ENCODE results near the gene CAPN7.

CAPN7 gene

DNA sequence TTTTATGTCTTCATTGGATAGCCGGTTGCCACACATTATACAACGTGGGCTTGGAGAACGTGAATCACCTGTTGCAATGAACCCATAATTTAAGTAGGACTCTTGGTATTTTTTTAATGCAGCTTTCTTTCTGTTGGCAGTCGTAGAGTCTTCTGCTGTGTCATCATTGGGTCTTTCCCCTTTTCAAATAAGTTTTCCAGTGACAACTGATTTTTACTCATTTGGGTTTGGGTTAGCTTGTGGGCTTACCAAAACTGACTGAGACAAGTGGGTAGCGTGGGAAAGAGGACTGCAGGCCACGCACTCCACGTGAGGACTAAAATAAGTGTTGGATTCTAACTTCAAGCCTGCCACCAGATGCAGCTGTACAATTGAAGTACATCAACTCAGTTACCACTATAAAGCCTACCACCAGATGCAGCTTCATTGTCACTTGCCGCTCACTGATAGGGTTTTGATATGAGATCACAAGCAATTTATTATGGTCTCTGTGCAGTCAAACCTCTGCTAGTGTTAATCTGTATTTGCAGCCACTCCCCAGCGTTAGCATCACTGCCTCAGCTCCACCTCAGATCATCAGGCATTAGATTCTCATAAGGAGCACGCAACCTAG, 6.4 kb upstream of the CAPN7 start:
- no peak for DNase-seq (ENCODE audit: low read depth in 2 of 2)

GRCh38 chr3:15204005-15204404, 2.0 kb upstream of the CAPN7 start:
- no peak for DNase-seq (ENCODE audit: low read depth in 2 of 2)

DNA sequence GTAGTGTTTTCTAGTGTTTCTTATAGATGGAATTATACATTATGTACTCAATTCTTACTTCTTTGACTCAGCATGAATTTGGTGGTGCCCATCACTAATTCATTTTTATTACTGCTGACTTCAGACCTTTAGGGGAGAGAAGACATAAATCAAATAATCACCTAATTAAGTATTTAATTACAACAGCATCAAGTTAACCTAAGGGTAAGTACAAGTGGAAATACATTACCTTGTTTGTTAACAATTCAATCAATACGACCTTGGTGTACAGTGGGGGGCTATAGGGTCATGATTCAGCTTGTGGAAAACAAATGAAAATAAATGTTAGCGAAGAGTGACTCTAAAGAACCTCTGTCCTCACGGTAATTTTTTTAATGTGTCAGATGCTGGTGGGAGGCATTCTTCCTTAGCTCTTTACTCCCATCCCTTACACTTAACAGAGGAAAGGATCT, 538 bp upstream of the CAPN7 start:
- DNase-seq (ENCODE audit: low read depth in 2 of 2), result no peak

DNA sequence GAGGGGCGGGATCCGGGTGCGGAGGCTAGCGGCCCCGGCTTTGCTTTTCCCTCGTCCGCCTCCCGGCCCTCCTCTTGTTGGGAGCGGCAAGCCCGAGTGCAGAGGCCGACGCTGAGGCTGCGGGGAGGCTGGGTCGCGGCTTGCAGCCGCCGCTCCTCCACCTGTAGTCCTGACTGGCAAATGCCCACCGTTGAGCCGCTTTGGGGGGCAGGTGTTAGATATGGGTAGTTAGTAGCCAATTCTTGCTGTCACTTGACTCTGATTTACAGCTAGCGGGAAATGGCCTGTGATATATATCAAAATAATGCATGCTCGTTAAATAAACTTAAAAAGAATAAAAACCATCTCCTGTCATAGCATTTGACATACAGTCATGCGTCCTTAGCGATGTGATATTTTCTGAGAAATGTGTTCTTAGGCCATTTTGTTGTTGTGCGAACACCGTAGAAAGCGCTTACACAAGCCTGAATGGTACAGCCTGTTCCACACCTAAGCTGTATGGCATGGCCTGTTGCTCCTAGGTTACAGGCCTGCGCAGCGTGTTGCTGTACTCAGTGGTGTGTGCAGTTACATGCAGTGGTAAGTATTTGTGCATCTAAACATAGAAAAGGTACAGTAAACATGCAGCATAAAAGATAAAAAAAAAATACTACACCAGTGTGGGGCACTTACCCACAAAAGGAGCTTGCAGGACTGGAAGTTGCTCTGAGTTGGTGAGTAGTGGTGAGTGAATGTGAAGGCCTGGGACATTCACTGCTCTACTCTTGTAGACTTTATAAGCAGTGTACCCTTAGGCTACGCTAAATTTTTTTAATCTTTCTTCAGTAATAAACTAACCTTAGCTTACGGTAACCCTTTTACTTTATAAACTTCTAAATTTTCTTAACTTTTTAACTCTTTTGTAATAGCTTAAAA, 873 bp downstream of the CAPN7 start:
- no peak for DNase-seq (ENCODE audit: low read depth in 2 of 2)

- no peak for DNase-seq (ENCODE audit: low read depth in 2 of 2)
Observed at GRCh38 chr3:15207836-15208504, 1.9 kb downstream of the CAPN7 start.

DNA sequence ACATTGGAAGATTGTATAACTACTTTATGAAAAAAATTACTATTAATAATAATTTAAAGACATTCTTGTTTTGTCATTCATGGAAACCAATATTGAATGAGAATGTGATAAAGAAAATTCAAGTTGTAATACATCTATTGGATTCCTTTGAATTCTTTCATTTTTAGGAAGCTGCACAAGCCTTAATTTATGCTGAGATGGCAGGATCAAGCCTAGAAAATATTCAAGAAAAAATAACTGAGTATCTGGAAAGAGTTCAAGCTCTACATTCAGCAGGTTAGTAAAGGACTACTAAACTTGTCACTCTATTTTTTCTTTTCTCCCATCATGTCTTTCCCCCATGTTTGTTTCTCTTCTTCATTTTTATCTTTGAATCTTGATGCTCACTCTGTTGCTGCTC, 5.9 kb downstream of the CAPN7 start:
- no peak for DNase-seq (ENCODE audit: low read depth in 2 of 2)

DNA sequence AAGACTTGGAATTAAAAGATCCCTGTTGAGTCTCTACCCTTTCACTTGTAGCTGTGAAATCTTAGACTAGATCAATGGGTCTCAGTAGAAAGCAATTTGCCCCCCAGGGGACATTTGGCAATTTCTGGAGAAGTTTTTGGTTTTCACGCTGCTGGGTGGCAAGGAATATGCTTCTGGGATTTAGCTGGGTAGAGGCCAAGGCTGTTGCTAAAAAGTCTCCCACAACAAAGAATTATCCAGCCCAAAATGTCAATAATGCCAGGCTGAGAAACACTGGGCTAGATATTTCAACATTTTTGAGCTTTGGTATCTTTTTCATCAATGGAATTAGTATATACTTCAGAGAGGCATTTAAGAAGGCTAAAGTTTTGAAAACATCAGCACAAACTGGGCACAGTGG, 8.7 kb downstream of the CAPN7 start:
- DNase-seq (ENCODE audit: low read depth in 2 of 2), result no peak

DNA sequence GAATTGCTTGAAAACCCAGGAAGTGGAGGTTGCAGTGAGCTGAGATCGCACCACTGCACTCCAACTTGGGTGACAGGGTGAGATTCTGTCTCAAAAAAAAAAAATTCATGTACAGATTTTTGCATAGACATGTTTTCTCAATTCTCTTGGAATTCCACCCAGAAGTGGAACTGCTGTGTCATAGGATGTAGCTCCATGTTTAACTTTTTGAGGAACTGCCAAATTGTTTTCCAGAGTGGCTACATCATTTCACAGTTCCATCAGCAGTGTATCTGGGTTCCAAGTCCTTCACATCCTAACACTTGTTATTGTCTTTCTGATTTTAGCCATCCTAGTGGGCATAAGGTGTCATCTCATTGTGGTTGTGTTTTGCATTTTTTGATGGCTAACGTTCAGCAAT, 9.9 kb downstream of the CAPN7 start:
- no peak for DNase-seq (ENCODE audit: low read depth in 2 of 2)

- no peak for DNase-seq (ENCODE audit: low read depth in 2 of 2)
Observed at GRCh38 chr3:15216501-15216900, 10.5 kb downstream of the CAPN7 start.

- no peak for DNase-seq (ENCODE audit: low read depth in 2 of 2)
Observed at GRCh38 chr3:15217011-15217671, 11.1 kb downstream of the CAPN7 start.

- DNase-seq (ENCODE audit: low read depth in 2 of 2), result no peak
Observed at GRCh38 chr3:15217841-15218267, 11.8 kb downstream of the CAPN7 start.

DNA sequence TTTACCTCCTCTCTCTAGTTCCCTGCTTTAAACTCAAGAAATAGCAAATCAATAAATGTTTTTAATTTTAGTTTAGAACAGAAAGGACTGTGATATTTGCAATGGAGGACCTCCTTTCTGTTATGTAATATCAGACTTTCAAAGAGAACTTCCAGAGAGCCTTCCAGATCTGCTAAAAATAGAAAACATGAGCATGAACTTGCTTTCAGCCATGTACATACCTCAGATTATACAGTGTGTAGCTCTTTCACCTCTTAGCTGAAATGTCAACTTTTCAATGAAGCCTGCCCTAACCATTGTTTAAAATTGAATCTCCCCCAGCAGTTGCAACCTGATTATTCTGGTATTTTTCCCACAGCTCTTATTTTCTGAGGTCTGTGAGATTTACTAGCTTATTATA, 12.6 kb downstream of the CAPN7 start:
- DNase-seq (ENCODE audit: low read depth in 2 of 2), result no peak

- DNase-seq (ENCODE audit: low read depth in 2 of 2), result no peak
Observed at GRCh38 chr3:15220056-15220455, 14.0 kb downstream of the CAPN7 start.

GRCh38 chr3:15220661-15221060, 14.6 kb downstream of the CAPN7 start:
- DNase-seq (ENCODE audit: low read depth in 2 of 2), result no peak

DNA sequence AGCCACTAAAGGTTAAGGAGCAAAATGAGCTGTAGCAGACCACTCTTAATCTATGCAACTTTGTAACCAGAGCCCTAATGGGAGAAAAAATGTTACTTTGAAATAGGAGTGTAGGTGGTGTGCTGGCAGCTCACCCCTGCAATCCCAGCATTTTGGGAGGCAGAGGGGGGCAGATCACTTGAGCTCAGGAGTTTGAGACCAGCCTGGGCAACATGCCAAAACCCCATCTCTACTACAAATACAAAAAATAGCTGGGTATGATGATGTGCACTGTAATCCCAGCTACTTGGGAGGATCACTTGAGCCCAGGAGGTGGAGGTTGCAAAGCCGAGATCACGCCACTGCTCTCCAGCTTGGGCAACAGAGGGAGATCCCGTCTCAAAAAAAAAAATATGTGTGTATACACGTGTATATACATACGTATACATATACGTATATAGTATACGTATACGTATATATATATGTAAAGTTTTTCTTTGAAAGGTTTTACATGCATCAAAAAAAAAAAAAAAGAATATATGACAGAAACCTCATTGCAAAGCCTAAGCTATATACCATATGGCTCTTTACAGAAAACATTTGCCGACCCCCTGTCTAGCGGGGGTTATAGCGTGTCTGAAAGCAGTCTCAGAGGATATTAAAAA, 15.7 kb downstream of the CAPN7 start:
- DNase-seq (ENCODE audit: low read depth in 2 of 2), result no peak

DNA sequence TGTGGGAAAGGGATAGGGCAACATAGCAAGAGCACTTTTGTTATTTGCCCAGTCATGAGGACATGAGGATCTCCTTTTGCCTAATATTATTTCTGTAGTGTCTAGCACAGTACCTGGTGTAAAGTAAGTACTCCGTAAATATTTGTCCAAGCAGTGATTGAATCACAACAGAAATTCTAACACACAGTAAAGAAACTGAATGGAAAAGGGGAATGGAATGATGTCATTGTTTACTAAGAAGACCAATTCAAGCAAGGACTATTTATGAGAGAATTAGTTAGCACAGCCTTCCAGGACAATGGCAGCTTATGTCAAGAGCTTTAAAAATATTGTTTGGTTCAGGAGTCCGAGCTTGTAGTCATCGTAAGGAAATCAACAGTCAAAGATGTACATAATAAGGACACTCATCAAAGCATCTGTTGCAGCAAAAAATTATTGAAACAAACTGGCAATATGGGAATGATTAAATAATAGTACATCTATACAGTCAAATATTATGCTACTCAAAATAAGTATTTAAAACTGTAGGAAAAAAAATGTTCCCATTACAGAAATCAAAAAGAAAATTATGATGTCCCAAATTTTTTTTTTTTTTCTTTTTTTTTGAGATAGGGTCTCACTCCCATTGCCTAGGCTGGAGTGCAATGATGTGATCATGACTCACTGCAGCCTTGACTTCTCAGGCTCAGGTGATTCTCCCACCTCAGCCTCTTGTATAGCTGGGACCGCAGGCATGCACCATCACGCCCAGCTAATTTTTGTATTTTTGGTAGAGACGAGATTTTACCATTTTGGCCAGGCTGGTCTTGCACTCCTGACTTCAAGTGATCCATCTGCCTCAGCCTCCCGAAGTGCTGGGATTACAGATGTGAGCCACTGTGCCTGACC, 17.9 kb downstream of the CAPN7 start:
- DNase-seq (ENCODE audit: low read depth in 2 of 2), result no peak

- DNase-seq (ENCODE audit: low read depth in 2 of 2), result no peak
Observed at GRCh38 chr3:15228147-15228546, 22.1 kb downstream of the CAPN7 start.

DNA sequence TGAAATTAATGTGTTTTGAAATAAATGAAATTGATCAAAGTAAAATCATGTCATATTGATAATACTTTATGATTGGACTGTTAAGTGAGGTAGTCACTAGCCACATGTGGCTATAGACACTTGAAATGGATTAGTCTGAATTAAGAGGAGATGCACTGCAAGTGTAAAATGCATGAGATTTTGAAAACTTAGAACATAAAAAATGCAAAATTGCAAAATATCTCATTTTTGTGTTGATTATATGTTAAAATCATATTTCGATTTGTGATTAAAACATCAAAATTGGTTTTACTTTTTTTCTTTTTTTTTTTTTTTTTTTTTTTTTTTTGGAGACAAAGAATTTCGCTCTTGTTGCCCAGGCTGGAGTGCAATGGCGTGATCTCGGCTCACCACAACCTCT, 23.2 kb downstream of the CAPN7 start:
- DNase-seq (ENCODE audit: low read depth in 2 of 2), result no peak

DNA sequence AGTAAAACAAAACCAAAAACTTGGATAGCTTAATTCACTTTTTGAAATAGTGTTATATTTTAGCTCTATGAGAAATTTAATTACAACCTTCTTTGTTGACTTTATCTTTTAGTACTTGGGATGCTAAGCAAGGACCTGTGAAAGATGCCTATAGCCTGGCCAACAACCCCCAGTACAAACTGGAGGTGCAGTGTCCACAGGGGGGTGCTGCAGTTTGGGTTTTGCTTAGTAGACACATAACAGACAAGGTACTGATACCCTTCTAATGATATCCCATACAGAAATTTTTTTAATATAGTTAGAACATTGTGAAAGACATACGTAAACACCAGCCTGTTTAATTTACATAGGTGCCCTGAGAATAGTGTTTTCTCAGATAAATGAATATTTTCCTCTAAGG, 35.3 kb downstream of the CAPN7 start:
- peak in 1 of 2 donors; percentile 10 for DNase-seq (ENCODE audit: low read depth in 2 of 2)

- DNase-seq (ENCODE audit: low read depth in 2 of 2), result no peak
Observed at GRCh38 chr3:15243822-15244482, 37.9 kb downstream of the CAPN7 start.
